HG02884 (cell line): Measurements from ENCODE around the gene SCGB1C2.

ENCODE experiments used
- ATAC-seq: cut with Tn5 transposase; IDR thresholded peaks from one replicate; pipeline ENCODE4 v1.9.1; 2021; ENCODE audit warnings: mild to moderate bottlenecking, moderate library complexity; ENCODE audit not compliant: unreplicated experiment

Gene SCGB1C2

GRCh38 chr17:170130-170670 is 32.8 kb downstream of the SCGB1C2 start:
- no peak for ATAC-seq

DNA sequence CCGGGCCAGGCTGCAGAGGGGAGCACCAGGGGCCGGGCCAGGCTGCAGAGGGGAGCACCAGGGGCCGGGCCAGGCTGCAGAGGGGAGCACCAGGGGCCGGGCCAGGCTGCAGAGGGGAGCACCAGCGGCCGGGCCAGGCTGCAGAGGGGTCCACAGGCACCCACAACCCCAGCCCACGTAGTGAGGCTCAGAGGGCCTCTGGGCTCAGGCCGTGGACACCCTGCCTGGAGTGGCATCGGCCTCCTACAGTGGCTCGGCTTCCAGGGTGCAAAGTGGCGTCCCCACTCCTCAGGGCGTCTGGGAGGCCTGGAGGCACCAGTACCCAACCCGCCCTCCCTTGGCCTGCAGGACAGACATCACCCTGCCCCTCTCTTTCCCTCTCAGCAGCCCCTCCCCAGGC is 34.5 kb downstream of the SCGB1C2 start:
- no peak for ATAC-seq

DNA sequence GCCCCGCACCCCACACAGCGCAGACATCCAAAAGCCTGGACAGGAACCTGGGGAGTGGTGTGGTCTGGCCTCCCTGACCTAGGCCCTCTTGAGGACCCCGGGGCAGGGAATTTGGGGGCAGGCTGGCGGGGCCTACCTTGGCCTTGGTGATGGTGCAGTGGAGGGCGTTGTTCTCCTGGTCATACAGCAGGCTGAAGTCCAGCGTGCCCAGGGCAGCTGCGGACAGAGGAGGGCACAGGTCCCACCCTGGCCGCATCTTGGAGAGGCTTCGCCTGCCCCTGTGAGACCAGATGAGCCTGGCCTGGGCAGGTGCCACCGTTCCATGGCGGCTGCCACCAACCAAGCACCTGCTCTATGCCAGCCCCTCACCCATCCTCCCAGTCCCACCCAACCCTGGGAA is 35.0 kb downstream of the SCGB1C2 start:
- no peak for ATAC-seq

GRCh38 chr17:173166-173911 is 36.0 kb downstream of the SCGB1C2 start:
- no peak for ATAC-seq

GRCh38 chr17:177155-177554 is 39.8 kb downstream of the SCGB1C2 start:
- ATAC-seq = no peak

GRCh38 chr17:177762-178161 is 40.4 kb downstream of the SCGB1C2 start:
- ATAC-seq = no peak

- ATAC-seq = no peak
These were observed 41.1 kb downstream of the SCGB1C2 start for GRCh38 chr17:178292-179065.

GRCh38 chr17:179066-179432 is 41.7 kb downstream of the SCGB1C2 start:
- no peak for ATAC-seq

DNA sequence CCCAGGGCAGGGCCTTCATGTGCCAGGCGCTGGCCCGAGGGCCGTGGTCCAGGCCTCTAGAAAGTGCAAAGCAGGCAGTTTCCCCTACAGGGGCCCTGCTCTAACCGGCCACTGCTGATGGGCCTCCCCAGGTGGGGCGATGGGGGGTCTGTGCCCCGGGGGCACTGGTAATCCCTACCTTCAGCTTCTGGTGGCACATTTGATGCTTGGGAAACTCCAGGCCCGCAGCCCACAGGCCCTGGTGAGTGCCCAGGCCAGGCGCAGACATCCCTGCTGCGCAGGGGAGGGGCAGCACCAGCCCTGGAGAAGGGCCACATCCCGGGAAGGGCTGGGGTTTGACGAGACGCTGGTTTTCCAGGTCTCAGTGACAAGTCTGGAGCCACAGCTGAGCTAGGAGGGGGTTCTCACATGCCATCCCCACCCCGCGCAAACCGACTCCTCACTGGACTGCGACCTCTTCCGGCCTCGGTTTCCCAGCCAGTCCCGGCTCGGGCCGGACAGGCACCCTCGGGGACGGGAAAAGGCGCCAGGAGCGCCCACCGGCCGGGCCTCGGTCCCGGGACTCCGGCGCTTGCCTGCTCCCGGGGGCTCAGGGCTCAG is 42.5 kb downstream of the SCGB1C2 start:
- ATAC-seq = no peak

- no peak for ATAC-seq
These were observed 43.2 kb downstream of the SCGB1C2 start for GRCh38 chr17:180381-181244.

- ATAC-seq = no peak
These were observed 44.1 kb downstream of the SCGB1C2 start, which contains the start of gene DOC2B for GRCh38 chr17:181245-182049. DOC2B (minus strand) TSS chr17:181650; CDS start chr17:181479, 171 bp downstream.

- ATAC-seq = no peak
These were observed 44.8 kb downstream of the SCGB1C2 start for GRCh38 chr17:182050-182751.

DNA sequence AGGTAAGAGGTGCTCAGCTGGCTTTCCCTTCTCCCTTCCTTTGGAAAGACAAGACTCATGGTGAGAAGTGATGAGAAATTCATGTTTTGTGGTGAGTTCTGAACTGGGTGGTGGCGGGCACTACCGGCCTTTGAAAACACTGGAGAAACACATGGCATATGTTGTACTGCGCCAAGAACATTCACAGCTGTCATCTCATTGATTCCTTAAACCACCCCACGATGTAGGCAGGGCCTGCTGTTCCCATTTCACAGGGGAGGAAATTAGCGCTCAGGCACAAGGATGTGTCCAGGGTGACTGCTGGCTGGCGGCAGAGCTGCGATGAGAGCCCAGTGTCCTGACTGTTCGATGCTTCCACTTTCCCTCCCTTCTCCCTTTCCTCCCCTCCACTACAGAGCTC is 45.7 kb downstream of the SCGB1C2 start:
- ATAC-seq = no peak

GRCh38 chr17:185445-186138 is 48.2 kb downstream of the SCGB1C2 start:
- ATAC-seq = no peak

GRCh38 chr17:187130-187529 is 49.8 kb downstream of the SCGB1C2 start:
- no peak for ATAC-seq
